Stimulated activated CD4-positive, alpha-beta T cell treated with anti-CD3 and anti-CD28 coated beads, Interleukin-15, amount 100 ng/mL, for 48 hours (primary cell): ENCODE data around the gene TECPR1.

Experiments used
- DNase-seq, 2 donors: peaks; one replicate each; pipeline ENCODE4 v3.0.0-alpha.2; 2020; ENCODE audit warnings: low read depth in 2 of 2

The TECPR1 gene

GRCh38 chr7:98211221-98211675, 40.8 kb downstream of the TECPR1 start, which contains the start of gene BHLHA15:
TSS of gene BHLHA15 (plus strand) at chr7:98211439. CDS start at chr7:98212310, 871 bp downstream.
- peak in 1 of 2 donors; percentile 22 for DNase-seq

- DNase-seq: no peak
These were observed 41.4 kb downstream of the TECPR1 start for GRCh38 chr7:98210513-98211220.

GRCh38 chr7:98209166-98209920, 42.7 kb downstream of the TECPR1 start:
- DNase-seq: no peak

- DNase-seq: no peak
These were observed 45.3 kb downstream of the TECPR1 start for GRCh38 chr7:98206451-98207330.

- DNase-seq: no peak
These were observed 46.7 kb downstream of the TECPR1 start for GRCh38 chr7:98205162-98205845.

- no peak for DNase-seq
These were observed 47.4 kb downstream of the TECPR1 start for GRCh38 chr7:98204670-98205069.

GRCh38 chr7:98203964-98204605, 47.9 kb downstream of the TECPR1 start:
- no peak for DNase-seq

GRCh38 chr7:98203261-98203963, 48.6 kb downstream of the TECPR1 start:
- no peak for DNase-seq

GRCh38 chr7:98202367-98203195, 49.5 kb downstream of the TECPR1 start:
- peak; percentile 54 to 69 for DNase-seq

- DNase-seq: no peak
These were observed 51.7 kb downstream of the TECPR1 start for GRCh38 chr7:98200364-98200763.

GRCh38 chr7:98199131-98199530, 52.9 kb downstream of the TECPR1 start:
- DNase-seq: no peak

- no peak for DNase-seq
These were observed 55.1 kb downstream of the TECPR1 start for GRCh38 chr7:98196706-98197605.

GRCh38 chr7:98194672-98195457, 57.2 kb downstream of the TECPR1 start:
- no peak for DNase-seq

GRCh38 chr7:98194186-98194585, 57.8 kb downstream of the TECPR1 start:
- DNase-seq: no peak

- no peak for DNase-seq
These were observed 58.4 kb downstream of the TECPR1 start for GRCh38 chr7:98193474-98194180.

GRCh38 chr7:98192781-98193457, 59.1 kb downstream of the TECPR1 start:
- no peak for DNase-seq
